CD14-positive monocyte (primary cell): ENCODE data around the gene ANKRD23. TPM values are rescaled to one million over a fixed set of nuclear protein-coding genes. Genes with fewer than 3 reads are reported as not detected.

Source experiments
- DNase-seq, 3 donors: peaks; one replicate each; pipeline ENCODE4 v3.0.0-alpha.2; 2011 to 2022
- H2AFZ ChIP-seq: 2 replicates; pipeline ENCODE4 v1.6.0; 2012; ENCODE audit warnings: mild to moderate bottlenecking, low read depth, low read length, inconsistent platforms; ENCODE audit not compliant: insufficient read depth, poor library complexity, severe bottlenecking
- H3K27ac ChIP-seq, 2 donors: 1 replicate in 1 of 2; 2 replicates in 1 of 2; pipeline ENCODE4 v1.5.1; 2012 to 2013; ENCODE audit warnings: low read length in 2 of 2, control low read depth in 1 of 2, inconsistent platforms in 1 of 2, low read depth in 1 of 2, mild to moderate bottlenecking in 1 of 2
- H3K27me3 ChIP-seq, 2 donors: one replicate each; pipeline versions ENCODE4 v1.6.0 to v1.6.1; 2011 to 2013; ENCODE audit warnings: low read length in 2 of 2; ENCODE audit not compliant: control insufficient read depth in 2 of 2, insufficient read depth in 2 of 2
- H3K36me3 ChIP-seq, 2 donors: replicated peaks in 1 of 2; 1 replicate in 1 of 2; 2 replicates in 1 of 2; pipeline versions ENCODE4 v1.5.1 to v1.6.1; 2012 to 2013; ENCODE audit warnings: low read length in 2 of 2, control low read depth in 1 of 2, inconsistent platforms in 1 of 2, mild to moderate bottlenecking in 1 of 2; ENCODE audit not compliant: insufficient read depth in 2 of 2, control insufficient read depth in 1 of 2
- H3K4me1 ChIP-seq, 2 donors: 1 replicate in 1 of 2; 2 replicates in 1 of 2; pipeline versions ENCODE4 v1.5.1 to v1.6.1; 2012 to 2013; ENCODE audit warnings: low read length in 2 of 2, control low read depth in 1 of 2, inconsistent platforms in 1 of 2, mild to moderate bottlenecking in 1 of 2, moderate library complexity in 1 of 2; ENCODE audit not compliant: insufficient read depth in 2 of 2, control insufficient read depth in 1 of 2
- H3K4me2 ChIP-seq: replicated peaks from 2 replicates; pipeline ENCODE3; 2012; ENCODE audit warnings: low read length, moderate library complexity, mild to moderate bottlenecking; ENCODE audit not compliant: poor library complexity, severe bottlenecking; ENCODE audit errors: extremely low read depth
- H3K4me3 ChIP-seq, 3 experiments: fragments of 200-600 bp in 1 of 3; sonication (generic) in 1 of 3; replicated peaks in 1 of 3; 1 replicate in 2 of 3; 2 replicates in 1 of 3; pipeline ENCODE4 v1.5.1; 2011 to 2013; ENCODE audit warnings: low read length in 3 of 3, mild to moderate bottlenecking in 3 of 3, control low read depth in 2 of 3, low read depth in 2 of 3, inconsistent platforms in 1 of 3, moderate library complexity in 1 of 3
- H3K79me2 ChIP-seq: 2 replicates; pipeline ENCODE4 v1.6.0; 2012; ENCODE audit warnings: mild to moderate bottlenecking, control low read depth, inconsistent platforms, low read length, moderate library complexity; ENCODE audit not compliant: insufficient read depth
- H3K9ac ChIP-seq: 2 replicates; pipeline ENCODE4 v1.6.0; 2017; ENCODE audit warnings: low read length, mild to moderate bottlenecking; ENCODE audit not compliant: insufficient read depth, poor library complexity, severe bottlenecking
- H3K9me3 ChIP-seq, 2 donors: replicated peaks in 1 of 2; 1 replicate in 1 of 2; 2 replicates in 1 of 2; pipeline versions ENCODE4 v1.5.1 to v1.6.1; 2012 to 2013; ENCODE audit warnings: low read length in 2 of 2, control low read depth in 1 of 2; ENCODE audit not compliant: control insufficient read depth in 1 of 2, insufficient read depth in 1 of 2
- H4K20me1 ChIP-seq: 2 replicates; pipeline ENCODE4 v1.6.0; 2012; ENCODE audit warnings: mild to moderate bottlenecking, low read length, control low read depth, moderate library complexity; ENCODE audit not compliant: insufficient read depth
- H3K27ac Mint-ChIP-seq, 7 donors: one replicate each; pipeline ENCODE4 v1.8.0; 2020; ENCODE audit warnings: mild to moderate bottlenecking in 7 of 7, mixed read lengths in 7 of 7, moderate library complexity in 6 of 7, inconsistent platforms in 2 of 7
- H3K27me3 Mint-ChIP-seq, 3 donors: one replicate each; pipeline ENCODE4 v1.8.0; 2021 to 2022; ENCODE audit warnings: low read depth in 3 of 3, mild to moderate bottlenecking in 3 of 3, mixed read lengths in 3 of 3, moderate library complexity in 3 of 3, inconsistent platforms in 1 of 3
- H3K36me3 Mint-ChIP-seq, 2 donors: one replicate each; pipeline ENCODE4 v1.8.0; 2020; ENCODE audit warnings: mixed read lengths in 2 of 2, inconsistent platforms in 1 of 2, mild to moderate bottlenecking in 1 of 2
- H3K4me1 Mint-ChIP-seq: one replicate; pipeline ENCODE4 v1.8.0; 2020; ENCODE audit warnings: mild to moderate bottlenecking, mixed read lengths
- H3K4me3 Mint-ChIP-seq, 2 donors: one replicate each; pipeline ENCODE4 v1.8.0; 2020; ENCODE audit warnings: mild to moderate bottlenecking in 2 of 2, mixed read lengths in 2 of 2, moderate library complexity in 1 of 2
- H3K9me3 Mint-ChIP-seq, 7 donors: one replicate each; pipeline ENCODE4 v1.8.0; 2020 to 2022; ENCODE audit warnings: mixed read lengths in 7 of 7, mild to moderate bottlenecking in 6 of 7, moderate library complexity in 6 of 7, inconsistent platforms in 2 of 7
- CTCF ChIP-seq: fragments of 200-600 bp; IDR thresholded peaks from one replicate; pipeline ENCODE4 v1.8.0; 2022; ENCODE audit warnings: antibody characterized with exemption, mild to moderate bottlenecking
- WGBS: methylation state at CpG from one replicate; pipeline ENCODE4 v1.1.5; 2013; ENCODE audit warnings: missing lambda C conversion rate; ENCODE audit not compliant: insufficient coverage; 5-methylcytosine and 5-hydroxymethylcytosine counted together
- intact Hi-C, 2 donors: fragments of 100-400 bp; cut with micrococcal nuclease; formaldehyde crosslinking; loops; one replicate each; pipeline versions ENCODE4 v1.15.0 to v1.15.1; 2023
- polyA plus RNA-seq, 3 donors: library from polyadenylated mRNA; depleted of rRNA in 1 of 3; unstranded in 2 of 3; stranded (reverse) in 1 of 3; fragments of 300-500 nt in 2 of 3; fragments of >200 nt in 1 of 3; fragmentation: Illumina TruSeq in 2 of 3; gene quantifications; 1 replicate in 2 of 3; 2 replicates in 1 of 3; pipeline ENCODE4 v1.2.3, GENCODE V29; 2012 to 2021

The ANKRD23 gene
- polyA plus RNA-seq, 3 donors, result 1.4 TPM; not detected in 2

- Histone ChIP-seq H3K9ac (peak overlapping the region; percentile 66), H3K36me3 (no peaks in the 10 kb centered on the region), H4K20me1 (peaks cover 14% of the 10 kb centered on the region), H2AFZ (peak overlapping the region; percentile 77), H3K27me3 (peaks cover 20 to 75% of the 10 kb centered on the region in 2 donors), H3K4me2 (peak overlapping the region; percentile 84), H3K4me1 (peaks cover 48 to 64% of the 10 kb centered on the region in 2 donors), H3K27ac (peak overlapping the region in 1 of 2 donors; percentile 42), H3K79me2 (no peaks in the 10 kb centered on the region), H3K9me3 (peaks cover 0 to 10% of the 10 kb centered on the region in 2 donors), H3K4me3 (peak overlapping the region; percentile 44 to 78 (median 50))
- Mint-ChIP-seq H3K27ac (peak overlapping the region in 4 of 7 donors; percentile 56 to 80 (median 77)), H3K9me3 (peaks cover 0 to 18% (median 2%) of the 10 kb centered on the region in 7 donors), H3K27me3 (peaks cover 55 to 91% (median 56%) of the 10 kb centered on the region in 3 donors), H3K36me3 (peaks cover 19 to 20% of the 10 kb centered on the region in 2 donors), H3K4me1 (peaks cover 42% of the 10 kb centered on the region), H3K4me3 (peak overlapping the region; percentile 80 to 91)
- 6% methylated on average over 15 of the region's 27 CpGs for WGBS
- no peak for TF ChIP-seq CTCF
- DNase-seq, result no peak
- intact Hi-C loops, result no loop called here
These were observed 24.1 kb upstream of the ANKRD23 start for GRCh38 chr2:96867756-96868554.

GRCh38 chr2:96866986-96867755, 23.4 kb upstream of the ANKRD23 start:
- Histone ChIP-seq H3K4me3 (peak overlapping the region in 1 of 3 experiments; percentile 78), H3K27ac (no peak overlapping the region), H3K27me3 (peaks cover 16 to 67% of the 10 kb centered on the region in 2 donors), H3K79me2 (no peaks in the 10 kb centered on the region), H3K9ac (peak overlapping the region; percentile 66), H3K36me3 (no peaks in the 10 kb centered on the region), H2AFZ (no peak overlapping the region), H3K4me2 (peak overlapping the region; percentile 84), H3K4me1 (peaks cover 56 to 71% of the 10 kb centered on the region in 2 donors), H3K9me3 (peaks cover 0 to 10% of the 10 kb centered on the region in 2 donors), H4K20me1 (peaks cover 14% of the 10 kb centered on the region)
- Mint-ChIP-seq H3K4me3 (peak overlapping the region; percentile 80 to 91), H3K9me3 (peaks cover 0 to 18% (median 2%) of the 10 kb centered on the region in 7 donors), H3K36me3 (peaks cover 19 to 21% of the 10 kb centered on the region in 2 donors), H3K27ac (peak overlapping the region in 4 of 7 donors; percentile 40 to 82 (median 69)), H3K27me3 (peaks cover 48 to 90% (median 51%) of the 10 kb centered on the region in 3 donors), H3K4me1 (peaks cover 50% of the 10 kb centered on the region)
- 52% methylated on average over 6 of the region's 22 CpGs for WGBS
- intact Hi-C loops, result no loop called here
- no peak for DNase-seq
- no peak for TF ChIP-seq CTCF
